HepG2 (cell line): ENCODE results near the gene ULBP1. TPM values are rescaled to one million over a fixed set of nuclear protein-coding genes. Genes with fewer than 3 reads are reported as not detected.

Source experiments
- ATF4 ChIP-seq, 2 experiments: fragments of 450-650 bp in 1 of 2; sonication (generic) in 1 of 2; formaldehyde crosslinking; IDR thresholded peaks; 2 replicates each; pipeline versions ENCODE4 v1.5.0 to v1.8.0; 2020 to 2022; ENCODE audit warnings: mild to moderate bottlenecking in 1 of 2, missing genetic modification reagents in 1 of 2
- FOXK1 ChIP-seq: sonication (generic); formaldehyde crosslinking; IDR thresholded peaks from 2 replicates; pipeline ENCODE4 v1.4.0; 2020; ENCODE audit warnings: low read depth, missing genetic modification reagents, borderline replicate concordance
- HMG20A ChIP-seq: IDR thresholded peaks from 2 replicates; pipeline ENCODE4 v1.6.1; 2016; ENCODE audit warnings: borderline replicate concordance
- HMG20B ChIP-seq: conservative IDR thresholded peaks from 2 replicates; pipeline ENCODE4 v1.6.1; 2016; ENCODE audit warnings: missing genetic modification reagents, missing compliant biosample characterization
- JARID2 ChIP-seq: sonication (generic); formaldehyde crosslinking; IDR thresholded peaks from 2 replicates; pipeline ENCODE4 v1.8.1; 2023; ENCODE audit warnings: missing genetic modification reagents, inconsistent platforms; ENCODE audit not compliant: insufficient replicate concordance
- KLF6 ChIP-seq: IDR thresholded peaks from 2 replicates; pipeline ENCODE4 v1.8.0; 2016; ENCODE audit warnings: missing biosample characterization, missing genetic modification reagents
- MTA3 ChIP-seq: sonication (generic); formaldehyde crosslinking; IDR thresholded peaks from 2 replicates; pipeline ENCODE4 v1.4.0; 2020; ENCODE audit warnings: missing genetic modification reagents
- NAIF1 ChIP-seq: sonication (generic); formaldehyde crosslinking; IDR thresholded peaks from 2 replicates; pipeline ENCODE4 v1.5.0; 2020; ENCODE audit warnings: mild to moderate bottlenecking, missing genetic modification reagents, borderline replicate concordance
- NCOA5 ChIP-seq: sonication (generic); formaldehyde crosslinking; IDR thresholded peaks from 2 replicates; pipeline ENCODE4 v1.4.0; 2020; ENCODE audit warnings: missing genetic modification reagents
- NR2F2 ChIP-seq: IDR thresholded peaks from 2 replicates; pipeline ENCODE4 v1.6.1; 2012; ENCODE audit warnings: low read depth, inconsistent platforms, borderline replicate concordance
- PHF5A ChIP-seq: IDR thresholded peaks from one replicate; pipeline ENCODE4 v1.6.1; 2018; ENCODE audit warnings: low read depth, missing genetic modification reagents; ENCODE audit not compliant: unreplicated experiment
- RAD21 ChIP-seq: fragments of 450-650 bp; formaldehyde crosslinking; IDR thresholded peaks from 2 replicates; pipeline ENCODE4 v1.5.0; 2020; ENCODE audit warnings: mild to moderate bottlenecking
- RBFOX2 ChIP-seq: fragments of 200-400 bp; formaldehyde crosslinking; IDR thresholded peaks from 2 replicates; pipeline ENCODE4 v1.6.1; 2017; ENCODE audit warnings: low read depth, mild to moderate bottlenecking, low read length
- RELA ChIP-seq: sonication (generic); formaldehyde crosslinking; IDR thresholded peaks from 2 replicates; pipeline ENCODE4 v1.4.0; 2020; ENCODE audit warnings: missing genetic modification reagents
- SNAI1 ChIP-seq: sonication (generic); formaldehyde crosslinking; IDR thresholded peaks from 2 replicates; pipeline ENCODE4 v1.5.0; 2020; ENCODE audit warnings: mild to moderate bottlenecking, missing genetic modification reagents, borderline replicate concordance
- SPEN ChIP-seq: sonication (generic); formaldehyde crosslinking; IDR thresholded peaks from 2 replicates; pipeline ENCODE4 v1.5.1; 2020; ENCODE audit warnings: low read depth, mild to moderate bottlenecking, missing genetic modification reagents
- TBX3 ChIP-seq: fragments of 450-650 bp; IDR thresholded peaks from 2 replicates; pipeline ENCODE4 v1.6.1; 2017; ENCODE audit warnings: antibody characterized with exemption, mild to moderate bottlenecking, inconsistent platforms, borderline replicate concordance
- ZFAT ChIP-seq: sonication (generic); formaldehyde crosslinking; conservative IDR thresholded peaks from 2 replicates; pipeline ENCODE4 v1.8.1; 2023; ENCODE audit warnings: missing genetic modification reagents, inconsistent platforms
- ZNF24 ChIP-seq: fragments of 450-650 bp; IDR thresholded peaks from 2 replicates; pipeline ENCODE4 v1.6.1; 2017; ENCODE audit warnings: antibody characterized with exemption, mild to moderate bottlenecking
- ZNF275 ChIP-seq: sonication (generic); formaldehyde crosslinking; IDR thresholded peaks from 2 replicates; pipeline ENCODE4 v1.8.0; 2022; ENCODE audit warnings: missing genetic modification reagents, mild to moderate bottlenecking, inconsistent platforms, borderline replicate concordance
- ZNF468 ChIP-seq: sonication (generic); formaldehyde crosslinking; IDR thresholded peaks from 2 replicates; pipeline ENCODE4 v1.8.0; 2022; ENCODE audit warnings: mild to moderate bottlenecking, moderate library complexity, missing genetic modification reagents
- ZNF546 ChIP-seq: sonication (generic); formaldehyde crosslinking; conservative IDR thresholded peaks from 2 replicates; pipeline ENCODE4 v1.8.1; 2023; ENCODE audit warnings: mild to moderate bottlenecking, missing genetic modification reagents
- ZNF7 ChIP-seq: IDR thresholded peaks from 2 replicates; pipeline ENCODE4 v1.6.1; 2016; ENCODE audit warnings: missing biosample characterization, missing genetic modification reagents
- ZNF776 ChIP-seq: sonication (generic); formaldehyde crosslinking; IDR thresholded peaks from 2 replicates; pipeline ENCODE4 v1.4.0; 2020; ENCODE audit warnings: mild to moderate bottlenecking, missing genetic modification reagents
- ZNF850 ChIP-seq: sonication (generic); formaldehyde crosslinking; conservative IDR thresholded peaks from 2 replicates; pipeline ENCODE4 v1.9.0; 2021; ENCODE audit warnings: mild to moderate bottlenecking, missing genetic modification reagents
- polyA plus RNA-seq, 8 experiments: library from polyadenylated mRNA; depleted of rRNA in 3 of 8; stranded (reverse) in 7 of 8; unstranded in 1 of 8; fragments of >200 nt; fragmentation: Illumina TruSeq in 4 of 8; extraction: Trizol in 4 of 8; gene quantifications; 2 replicates each; pipeline versions ENCODE4 v1.2.1 to v1.2.3, GENCODE V29; 2011 to 2016; ENCODE audit warnings: low read depth in 4 of 8, missing spikeins in 1 of 8, mixed read lengths in 1 of 8; ENCODE audit not compliant: insufficient read depth in 1 of 8
- total RNA-seq, 5 experiments: library from RNA; depleted of rRNA; stranded (reverse); fragments of >200 nt; fragmentation: Illumina TruSeq; extraction: Trizol; gene quantifications; 2 replicates each; pipeline ENCODE4 v1.2.3, GENCODE V29; 2016; ENCODE audit warnings: low read depth in 1 of 5
- TF ChIP-seq, protein P1 (sequence below): sonication (generic); formaldehyde crosslinking; IDR thresholded peaks from 2 replicates; pipeline ENCODE4 v1.5.1; 2020; ENCODE audit warnings: missing genetic modification reagents, mild to moderate bottlenecking, borderline replicate concordance
- TF ChIP-seq, protein P2 (sequence below): sonication (generic); formaldehyde crosslinking; IDR thresholded peaks from 2 replicates; pipeline ENCODE4 v1.4.0; 2020; ENCODE audit warnings: missing genetic modification reagents

ULBP1 gene
- total and polyA plus RNA-seq, 2 of the 13 experiments (the other 11 are each of a cell fraction or from before 2014, with no cell fraction given) = 0.04 to 0.09 TPM

GRCh38 chr6:150004783-150005717, 41.3 kb downstream of the ULBP1 start (continued):
- TF ChIP-seq TBX3 (no peak), ZNF24 (no peak), ATF4 (CRISPR knock-in tag; IDR thresholded peaks at IDR 0.05) (peak in 1 of 2 experiments; percentile 54; a peak in 1 of 4 replicates), SPEN (CRISPR knock-in tag) (peak; percentile 62), ZNF275 (peak; percentile 83; the same call in 1 of the 2 replicates), HMG20B (CRISPR knock-in tag) (no peak), PHF5A (CRISPR knock-in tag) (peak; percentile 33), JARID2 (no peak), NCOA5 (CRISPR knock-in tag) (no peak), SNAI1 (CRISPR knock-in tag) (peak; percentile 72; the same call in 1 of the 2 replicates), NAIF1 (CRISPR knock-in tag) (no peak; the same call in 1 of the 2 replicates), ZNF546 (CRISPR knock-in tag) (peak; percentile 70; the same call in 1 of the 2 replicates), ZFAT (CRISPR knock-in tag) (no peak), KLF6 (0 out of 2 replicates have a peak, but pooled peaks have one; percentile 26), ZNF7 (CRISPR knock-in tag) (no peak), NR2F2 (no peak), FOXK1 (CRISPR knock-in tag) (no peak), RAD21 (CRISPR knock-in tag) (no peak), MTA3 (CRISPR knock-in tag) (no peak), ZNF850 (CRISPR knock-in tag) (no peak), RBFOX2 (peak; percentile 61), RELA (no peak), HMG20A (CRISPR knock-in tag) (no peak), ZNF468 (no peak), ZNF776 (CRISPR knock-in tag) (peak; percentile 85; the same call in 1 of the 2 replicates)
- TF ChIP-seq, protein P1, sequence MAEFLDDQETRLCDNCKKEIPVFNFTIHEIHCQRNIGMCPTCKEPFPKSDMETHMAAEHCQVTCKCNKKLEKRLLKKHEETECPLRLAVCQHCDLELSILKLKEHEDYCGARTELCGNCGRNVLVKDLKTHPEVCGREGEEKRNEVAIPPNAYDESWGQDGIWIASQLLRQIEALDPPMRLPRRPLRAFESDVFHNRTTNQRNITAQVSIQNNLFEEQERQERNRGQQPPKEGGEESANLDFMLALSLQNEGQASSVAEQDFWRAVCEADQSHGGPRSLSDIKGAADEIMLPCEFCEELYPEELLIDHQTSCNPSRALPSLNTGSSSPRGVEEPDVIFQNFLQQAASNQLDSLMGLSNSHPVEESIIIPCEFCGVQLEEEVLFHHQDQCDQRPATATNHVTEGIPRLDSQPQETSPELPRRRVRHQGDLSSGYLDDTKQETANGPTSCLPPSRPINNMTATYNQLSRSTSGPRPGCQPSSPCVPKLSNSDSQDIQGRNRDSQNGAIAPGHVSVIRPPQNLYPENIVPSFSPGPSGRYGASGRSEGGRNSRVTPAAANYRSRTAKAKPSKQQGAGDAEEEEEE (CRISPR knock-in tag) = no peak
- TF ChIP-seq, protein P2, sequence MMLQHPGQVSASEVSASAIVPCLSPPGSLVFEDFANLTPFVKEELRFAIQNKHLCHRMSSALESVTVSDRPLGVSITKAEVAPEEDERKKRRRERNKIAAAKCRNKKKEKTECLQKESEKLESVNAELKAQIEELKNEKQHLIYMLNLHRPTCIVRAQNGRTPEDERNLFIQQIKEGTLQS (CRISPR knock-in tag) = no peak
